Left ventricle myocardium inferior (tissue), 1 donor: ENCODE results near the gene BRMS1. TPM values are rescaled to one million over a fixed set of nuclear protein-coding genes. Genes with fewer than 3 reads are reported as not detected.
"Not testable (repeated sequence)": the region's sequence is repeated elsewhere in the genome, so short reads cannot be mapped to it uniquely, and the experiment has no call there.

ENCODE experiments used
- DNase-seq: peaks from one replicate; pipeline ENCODE4 v3.0.0-alpha.2; 2020
- H3K27ac ChIP-seq: fragments of 200-600 bp; replicated peaks from 2 replicates; pipeline ENCODE4 v1.8.0; 2021
- H3K27me3 ChIP-seq: fragments of 200-600 bp; 2 replicates; pipeline ENCODE4 v1.8.0; 2021; ENCODE audit warnings: low read depth
- H3K36me3 ChIP-seq: fragments of 200-600 bp; 2 replicates; pipeline ENCODE4 v1.8.0; 2021
- H3K4me1 ChIP-seq: fragments of 200-600 bp; 2 replicates; pipeline ENCODE4 v1.8.0; 2021
- H3K4me3 ChIP-seq: fragments of 200-600 bp; 2 replicates; pipeline ENCODE4 v1.8.0; 2021; ENCODE audit warnings: mild to moderate bottlenecking, moderate library complexity
- H3K9me3 ChIP-seq: fragments of 200-600 bp; replicated peaks from 2 replicates; pipeline ENCODE4 v1.8.0; 2021
- CTCF ChIP-seq: fragments of 200-600 bp; IDR thresholded peaks from 2 replicates; pipeline ENCODE4 v1.8.0; 2021; ENCODE audit warnings: antibody characterized with exemption, mild to moderate bottlenecking, borderline replicate concordance
- intact Hi-C: fragments of 100-400 bp; cut with micrococcal nuclease; formaldehyde crosslinking; loops from one replicate; pipeline ENCODE4 v1.11.0; 2022
- total RNA-seq: library from RNA; stranded (reverse); fragmentation: NEBNext Ultra II Directional; extraction: Animal tissue kit (Norgen Biotek cat#: 25700); gene quantifications from one replicate; pipeline ENCODE4 v1.2.1, GENCODE V29; 2021
- donor health status: DM: no; HTN: yes; CAD: no; lungs with severe emphysema.

BRMS1 gene
- total RNA-seq, 1 donor from 2014 or later, result 14.7 TPM

- peak overlapping the region; percentile 95 for H3K27ac ChIP-seq
- peaks cover 48% of the 10 kb centered on the region for H3K4me1 ChIP-seq
- H3K36me3 ChIP-seq, intact Hi-C loops, DNase-seq, H3K9me3 ChIP-seq: not testable (repeated sequence)
- H3K4me3 ChIP-seq, result peak overlapping the region; percentile 4
- H3K27me3 ChIP-seq, result peaks cover 54% of the 10 kb centered on the region
These were observed 28.9 kb upstream of the BRMS1 start for GRCh38 chr11:66373690-66374287.

GRCh38 chr11:66373265-66373664 lies 28.4 kb upstream of the BRMS1 start:
- peak; percentile 50 for DNase-seq
- TF ChIP-seq CTCF, result no peak
- no peaks in the 10 kb centered on the region for H3K36me3 ChIP-seq
- intact Hi-C loops, result no loop called here
- H3K4me3 ChIP-seq, result peak overlapping the region; percentile 86
- peaks cover 54% of the 10 kb centered on the region for H3K27me3 ChIP-seq
- no peaks in the 10 kb centered on the region for H3K9me3 ChIP-seq
- H3K4me1 ChIP-seq, result peaks cover 48% of the 10 kb centered on the region
- peak overlapping the region; percentile 95 for H3K27ac ChIP-seq

DNA sequence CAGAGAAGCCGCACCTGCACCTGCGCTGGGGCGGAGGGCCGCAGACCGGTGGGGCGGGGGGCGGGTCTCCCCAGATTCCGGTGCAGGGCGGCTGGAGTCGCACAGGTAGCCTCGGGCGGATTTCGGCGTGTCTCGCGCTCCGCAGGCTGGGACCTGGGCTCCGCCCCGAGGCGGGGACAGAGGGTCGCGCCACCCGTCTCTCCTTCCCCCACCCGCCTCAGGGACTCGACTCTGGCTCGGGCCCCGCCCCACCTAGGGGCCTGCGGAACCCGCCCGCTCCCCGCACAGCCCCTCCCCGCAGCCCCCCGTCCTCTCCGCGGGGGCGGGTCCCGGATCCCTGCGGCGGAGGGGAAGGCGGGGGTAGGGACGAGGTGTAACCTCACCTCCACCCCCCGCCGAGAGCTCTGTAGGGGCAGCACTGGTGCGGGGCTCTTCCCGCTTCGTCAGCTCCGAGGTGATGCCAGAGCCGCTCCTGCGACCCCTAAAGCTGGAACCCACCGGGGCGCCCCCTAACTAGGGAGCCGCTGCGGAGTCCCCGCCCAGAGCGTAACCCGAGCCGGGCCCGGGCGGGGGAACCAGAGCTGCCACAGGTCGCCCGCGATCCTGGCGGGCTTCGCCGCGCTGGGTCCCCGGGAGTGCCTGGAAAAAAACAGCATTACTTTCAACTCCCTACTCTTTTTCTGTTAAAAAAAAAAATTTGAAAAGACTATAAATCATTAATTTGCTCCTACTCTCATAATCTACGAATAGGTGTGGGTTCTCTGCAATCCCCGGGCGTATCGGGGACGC lies 26.9 kb upstream of the BRMS1 start, which contains the start of gene SLC29A2:
Gene SLC29A2, minus strand, starts transcription at position 134 of the 789 bp plus-strand sequence. CDS start 169 bp downstream, outside the sequence.
- Histone ChIP-seq H3K9me3 (no peaks in the 10 kb centered on the region), H3K27me3 (peaks cover 54% of the 10 kb centered on the region), H3K36me3 (peaks cover 8% of the 10 kb centered on the region), H3K27ac (peak within 1 kb of the TSS; percentile 95), H3K4me3 (peak within 1 kb of the TSS; percentile 86), H3K4me1 (peaks cover 48% of the 10 kb centered on the region)
- TF ChIP-seq CTCF, result no peak
- DNase-seq, result peak; percentile 73
- intact Hi-C loops, result no loop called here

- peak overlapping the region; percentile 95 for H3K27ac ChIP-seq
- intact Hi-C loops, result no loop called here
- no peaks in the 10 kb centered on the region for H3K9me3 ChIP-seq
- H3K4me1 ChIP-seq, result peaks cover 48% of the 10 kb centered on the region
- H3K36me3 ChIP-seq, result peaks cover 8% of the 10 kb centered on the region
- TF ChIP-seq CTCF, result no peak
- H3K27me3 ChIP-seq, result peaks cover 36% of the 10 kb centered on the region
- DNase-seq, result no peak
- H3K4me3 ChIP-seq, result peak overlapping the region; percentile 86
These were observed 24.4 kb upstream of the BRMS1 start for GRCh38 chr11:66369073-66369894.

GRCh38 chr11:66368484-66368883 lies 23.6 kb upstream of the BRMS1 start:
- intact Hi-C loops, result no loop called here
- Histone ChIP-seq H3K27ac (no peak overlapping the region), H3K4me3 (no peak overlapping the region), H3K4me1 (peaks cover 48% of the 10 kb centered on the region), H3K36me3 (peaks cover 8% of the 10 kb centered on the region), H3K9me3 (no peaks in the 10 kb centered on the region), H3K27me3 (peaks cover 28% of the 10 kb centered on the region)
- no peak for TF ChIP-seq CTCF
- DNase-seq, result no peak
